ENCODE results near the gene WDR64. TPM values are rescaled to one million over a fixed set of nuclear protein-coding genes. Genes with fewer than 3 reads are reported as not detected.
A peak's percentile ranks its signal among the peaks of the same experiment; 100 is the strongest.

The WDR64 gene
- total RNA-seq, 1 donor from 2014 or later = not detected

DNA sequence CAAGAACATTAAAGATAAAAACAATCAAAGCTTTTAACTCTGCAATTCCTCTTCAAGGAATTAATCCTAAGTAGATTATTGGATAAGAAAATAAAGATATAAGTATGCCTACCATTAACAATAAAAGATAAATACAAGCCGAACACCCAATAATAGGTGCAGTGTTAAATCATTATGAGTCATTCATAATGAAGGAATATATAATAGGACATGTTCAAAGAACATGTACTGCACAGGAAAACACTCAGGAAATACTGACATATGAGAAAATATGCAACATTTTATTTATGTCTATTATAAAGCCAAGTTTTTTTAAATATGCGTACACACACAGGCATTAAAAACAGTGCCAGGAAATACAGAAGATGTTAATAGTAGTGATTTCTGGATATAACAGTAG is 184.9 kb downstream of the WDR64 start:
- no peak for DNase-seq (ENCODE audit: low spot score)

DNA sequence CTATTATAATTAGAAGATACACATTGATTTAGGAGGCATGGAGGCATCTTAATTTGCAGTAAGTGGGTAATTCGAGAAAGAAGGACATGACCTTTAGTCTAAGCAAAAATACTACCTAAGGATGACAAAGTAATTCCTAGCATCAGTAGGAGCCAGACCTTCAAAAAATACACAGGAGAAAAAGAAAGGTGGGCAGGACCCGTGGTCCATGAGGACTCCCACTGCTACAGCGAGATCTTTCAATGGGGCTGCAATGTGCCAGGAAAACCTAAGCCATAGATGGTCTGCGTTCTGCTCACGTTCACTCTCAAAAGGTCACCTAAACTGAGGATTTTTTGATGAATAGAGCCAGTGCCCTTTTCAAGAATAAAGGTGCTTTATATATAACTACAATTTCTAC is 185.3 kb downstream of the WDR64 start:
- no peak for DNase-seq (ENCODE audit: low spot score)

DNA sequence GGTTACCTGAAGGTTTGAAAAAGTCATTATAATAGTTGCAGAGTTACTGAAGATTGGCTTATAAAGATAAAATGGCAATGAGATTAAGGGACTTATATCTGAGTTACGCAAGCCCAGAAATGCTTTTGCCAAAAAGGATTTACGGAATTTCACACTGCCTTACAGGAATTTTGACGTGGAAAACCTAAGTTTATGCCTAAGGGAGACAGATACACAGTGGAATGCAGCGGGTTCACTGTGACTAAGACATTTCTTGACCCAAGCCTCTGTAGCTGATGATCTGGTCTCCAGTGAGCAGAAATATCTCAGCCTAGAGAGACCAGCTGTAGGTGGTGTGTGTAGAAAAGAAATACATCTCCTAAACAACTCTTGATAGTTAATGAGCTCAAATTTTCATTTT is 185.8 kb downstream of the WDR64 start:
- no peak for DNase-seq (ENCODE audit: low spot score)

DNA sequence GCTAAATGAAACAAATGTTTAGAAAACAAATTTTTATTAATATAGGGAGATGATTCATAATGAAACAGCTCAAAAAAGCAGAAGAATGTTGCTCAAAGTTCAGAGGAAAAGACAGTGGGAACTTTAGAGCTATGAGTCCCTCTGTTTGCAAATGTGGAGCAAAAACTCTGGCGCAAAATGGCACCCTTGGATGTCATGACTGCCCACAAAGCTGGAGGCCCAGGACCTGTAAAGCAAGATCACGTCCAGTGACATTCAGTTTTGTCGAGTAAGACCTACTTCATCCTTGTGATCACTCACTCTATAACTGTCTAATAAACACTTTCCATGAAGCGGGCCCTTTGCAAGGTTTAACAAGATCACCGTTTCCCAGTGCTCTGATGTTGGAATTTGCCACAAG is 186.8 kb downstream of the WDR64 start:
- DNase-seq (ENCODE audit: low spot score) = no peak

DNA sequence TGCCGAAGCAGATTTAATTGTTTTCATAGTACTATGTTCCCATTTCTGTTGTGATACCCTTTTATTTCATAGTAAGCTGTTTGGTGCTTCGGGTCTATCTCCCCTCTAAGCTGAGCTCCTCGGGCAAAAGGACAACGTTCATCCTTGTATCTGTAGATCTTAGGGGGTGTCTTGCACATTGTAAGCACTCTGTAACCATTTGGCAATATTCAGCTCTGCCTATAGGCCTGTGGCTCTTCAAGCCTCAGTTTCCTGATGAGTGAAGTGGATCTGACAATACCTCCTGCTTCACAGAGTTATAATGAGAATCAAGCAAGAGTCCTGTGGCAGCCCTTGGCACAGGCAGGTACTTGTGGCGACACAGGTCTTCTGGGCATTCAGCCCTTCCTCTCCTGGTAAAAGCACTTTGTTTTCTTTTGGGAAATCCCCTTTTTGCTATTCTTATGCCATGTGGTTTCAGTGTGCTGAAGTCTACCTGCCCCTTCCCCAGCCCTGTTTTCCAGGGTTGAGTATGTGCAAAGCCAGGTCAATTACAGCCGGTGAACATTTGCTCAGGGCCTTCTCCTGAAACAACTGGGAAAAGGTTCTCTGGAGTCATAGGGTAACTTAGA is 187.4 kb downstream of the WDR64 start:
- no peak for DNase-seq (ENCODE audit: low spot score)

DNA sequence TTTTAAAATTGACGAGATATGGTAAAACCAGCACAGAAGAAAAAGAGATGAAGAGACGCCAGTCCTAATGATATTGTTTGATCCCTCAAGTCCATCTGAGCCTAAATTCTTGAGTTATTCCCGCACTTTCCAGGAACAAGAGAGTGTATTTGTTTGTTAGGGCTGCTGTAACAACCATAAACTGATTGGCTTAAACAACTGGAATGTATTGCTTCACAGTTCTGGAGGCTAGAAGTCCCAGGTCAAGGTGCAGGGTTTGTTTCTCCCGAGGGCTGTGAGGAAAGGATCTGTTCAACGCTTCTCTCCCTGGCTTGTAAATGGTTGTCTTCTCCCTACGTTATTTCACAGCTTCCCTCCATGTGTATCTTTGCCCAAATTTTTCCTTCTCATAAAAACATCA is 188.1 kb downstream of the WDR64 start:
- DNase-seq (ENCODE audit: low spot score) = no peak

DNA sequence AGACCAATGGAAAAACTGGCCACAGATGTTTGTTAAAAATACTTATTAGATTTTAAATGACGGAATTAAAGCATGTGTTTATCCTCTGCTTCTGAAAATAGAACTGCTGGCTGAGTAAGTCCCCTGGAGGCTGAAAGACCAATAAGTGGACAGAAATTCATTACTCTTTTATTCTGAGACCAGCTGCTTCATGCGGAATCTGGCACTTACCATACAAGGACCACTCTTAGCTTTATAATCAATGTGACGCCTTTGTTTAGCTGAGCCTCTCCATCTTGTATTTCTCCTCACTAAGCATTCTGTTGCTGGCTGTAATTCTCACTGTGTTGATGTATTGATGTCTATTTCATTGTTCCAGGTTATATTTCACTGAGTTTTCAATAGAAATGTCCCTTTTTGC is 189.6 kb downstream of the WDR64 start:
- no peak for DNase-seq (ENCODE audit: low spot score)

DNA sequence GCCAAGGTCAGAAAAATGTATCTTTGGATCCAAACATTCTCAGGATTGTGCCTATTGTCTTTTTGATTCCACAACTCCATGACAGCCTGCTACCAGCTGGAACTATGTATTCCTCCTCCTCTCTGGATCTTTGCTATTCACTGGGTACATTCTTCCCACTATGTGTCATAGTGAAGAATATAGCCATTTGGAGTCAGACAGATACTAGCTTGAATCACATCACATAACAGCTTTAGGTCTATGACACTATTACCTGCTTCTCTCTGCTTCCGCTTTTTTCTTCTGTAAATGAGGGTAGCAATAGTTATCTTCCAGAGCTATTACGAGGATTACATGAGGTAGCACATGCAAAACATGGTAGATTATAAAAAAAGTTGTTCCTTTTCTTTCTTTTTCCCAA is 190.5 kb downstream of the WDR64 start:
- DNase-seq (ENCODE audit: low spot score) = no peak

DNA sequence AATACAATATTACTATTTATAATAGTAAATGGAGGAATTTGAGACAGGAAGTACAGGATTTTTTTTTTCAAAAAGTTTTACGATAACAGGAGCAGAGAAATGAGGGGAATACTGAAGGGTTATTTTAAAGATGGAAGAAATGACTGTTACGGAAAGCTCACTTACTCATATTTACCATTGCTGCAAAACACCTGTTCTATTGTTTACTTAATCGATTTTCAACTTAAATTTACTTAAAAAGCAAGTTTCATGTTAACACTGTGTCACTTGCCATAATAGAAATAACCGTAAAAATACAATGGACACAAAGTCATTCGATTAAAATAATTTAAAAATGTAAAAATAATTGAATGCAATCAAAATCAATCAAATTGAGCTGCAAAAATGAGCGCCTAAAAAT is 192.5 kb downstream of the WDR64 start:
- no peak for DNase-seq (ENCODE audit: low spot score)

DNA sequence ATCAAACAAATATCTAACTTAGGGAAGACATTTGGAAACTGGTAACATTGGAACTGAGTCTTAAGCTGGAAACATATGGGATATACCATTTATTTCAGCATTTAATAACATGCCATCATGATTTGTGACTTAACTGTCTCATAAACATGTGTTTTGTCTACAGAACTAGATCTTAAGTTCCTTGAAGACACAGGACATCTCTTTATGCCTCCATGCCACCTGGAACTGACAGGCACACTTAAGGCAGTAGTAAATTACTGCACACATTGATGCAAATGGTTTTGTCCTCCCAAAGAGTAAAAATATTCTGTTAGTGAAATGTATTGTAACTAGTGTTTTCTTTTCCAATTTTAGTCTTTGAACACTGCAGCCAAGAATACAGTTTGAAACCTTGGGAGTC is 194.3 kb downstream of the WDR64 start:
- no peak for DNase-seq (ENCODE audit: low spot score)

DNA sequence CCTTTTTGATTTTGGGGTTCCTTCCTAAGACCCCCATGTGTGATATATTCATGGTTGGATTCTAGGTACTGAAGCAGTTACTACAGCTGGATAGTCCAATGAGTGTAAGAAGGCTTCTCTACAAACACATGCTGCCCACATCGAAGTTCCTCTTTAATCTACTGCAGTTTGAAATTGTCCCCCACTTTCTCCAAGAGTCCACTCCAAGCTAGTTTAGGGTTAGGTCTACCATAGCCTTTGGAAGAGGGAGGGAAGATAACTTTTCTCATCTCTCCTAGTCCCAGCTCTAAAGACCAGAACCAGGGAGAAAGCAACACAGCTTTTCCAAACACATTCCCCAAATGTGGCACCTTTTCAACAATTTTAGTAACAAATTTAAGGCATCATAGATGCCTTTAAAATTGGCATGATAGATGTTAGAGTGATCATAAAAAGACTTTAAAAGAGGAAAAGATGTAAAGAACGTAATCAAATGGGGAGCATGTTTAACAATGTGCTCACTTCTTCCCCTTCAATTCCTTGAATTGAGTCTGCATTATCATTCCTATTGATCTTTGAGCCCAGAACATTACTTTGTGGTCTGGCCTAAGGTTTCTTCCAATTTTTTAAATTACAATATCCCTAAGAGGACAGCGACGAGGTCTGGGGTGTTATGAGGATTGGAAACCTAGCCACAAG is 194.9 kb downstream of the WDR64 start:
- no peak for DNase-seq (ENCODE audit: low spot score)

DNA sequence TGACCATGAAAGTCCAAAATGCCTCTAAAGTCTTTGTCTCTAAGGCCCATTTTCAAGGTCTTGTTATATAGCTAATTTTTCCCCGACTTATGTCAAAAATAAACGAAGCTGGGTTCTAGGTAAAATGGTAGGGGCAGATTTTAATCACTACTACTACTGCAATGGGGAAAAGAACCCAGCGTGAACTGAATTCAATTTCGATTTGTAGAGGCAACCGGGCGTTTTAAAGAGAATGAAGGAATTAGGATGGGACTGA is 195.4 kb downstream of the WDR64 start:
- DNase-seq (ENCODE audit: low spot score) = no peak

DNA sequence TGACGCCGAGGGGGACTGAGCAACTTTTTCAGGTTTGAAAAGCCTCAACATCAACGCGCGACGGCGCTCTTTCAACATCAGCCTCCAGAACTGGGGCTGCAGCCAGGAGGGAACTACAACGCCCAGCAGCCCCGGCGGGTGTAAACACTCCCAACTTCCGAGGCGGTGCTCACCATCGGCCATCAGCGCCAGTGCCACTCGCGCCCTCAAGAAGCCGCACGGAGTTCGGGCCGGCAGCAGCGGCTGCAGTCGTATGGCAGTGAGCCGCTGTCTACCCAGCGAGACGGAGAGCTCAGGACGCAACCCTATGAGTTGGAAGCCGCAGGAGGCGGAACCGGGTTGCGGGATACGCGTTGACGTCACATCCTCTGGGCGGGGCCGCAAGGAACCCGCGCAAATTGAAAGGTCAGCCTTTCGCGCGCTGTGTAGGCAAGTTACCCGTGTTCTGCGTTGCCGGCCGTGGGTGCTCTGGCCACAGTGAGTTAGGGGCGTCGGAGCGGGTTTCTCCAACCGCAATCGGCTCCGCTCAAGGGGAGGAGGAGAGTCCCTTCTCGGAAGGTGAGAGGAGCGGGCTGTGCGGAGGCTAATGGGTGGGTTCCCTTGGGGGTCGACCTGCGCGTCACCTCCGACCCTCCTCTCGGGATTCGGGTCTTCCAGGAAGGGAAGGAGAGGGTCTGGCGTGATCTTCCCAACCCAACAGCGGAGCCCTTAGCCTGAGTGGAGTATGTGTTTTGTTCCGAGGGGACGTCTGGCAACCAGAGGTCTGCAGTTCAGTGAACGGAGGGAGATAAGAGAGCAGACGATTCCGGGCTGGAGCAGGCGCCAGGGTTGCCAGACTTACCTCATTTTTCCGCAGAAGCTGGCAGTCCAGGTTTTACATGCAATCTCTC is 196.0 kb downstream of the WDR64 start, which contains the start of gene EXO1:
Gene EXO1, plus strand, starts transcription at position 409 of the 890 bp plus-strand sequence. CDS start 2,222 bp downstream, outside the sequence.
- peak; percentile 96 for DNase-seq (ENCODE audit: low spot score)

DNA sequence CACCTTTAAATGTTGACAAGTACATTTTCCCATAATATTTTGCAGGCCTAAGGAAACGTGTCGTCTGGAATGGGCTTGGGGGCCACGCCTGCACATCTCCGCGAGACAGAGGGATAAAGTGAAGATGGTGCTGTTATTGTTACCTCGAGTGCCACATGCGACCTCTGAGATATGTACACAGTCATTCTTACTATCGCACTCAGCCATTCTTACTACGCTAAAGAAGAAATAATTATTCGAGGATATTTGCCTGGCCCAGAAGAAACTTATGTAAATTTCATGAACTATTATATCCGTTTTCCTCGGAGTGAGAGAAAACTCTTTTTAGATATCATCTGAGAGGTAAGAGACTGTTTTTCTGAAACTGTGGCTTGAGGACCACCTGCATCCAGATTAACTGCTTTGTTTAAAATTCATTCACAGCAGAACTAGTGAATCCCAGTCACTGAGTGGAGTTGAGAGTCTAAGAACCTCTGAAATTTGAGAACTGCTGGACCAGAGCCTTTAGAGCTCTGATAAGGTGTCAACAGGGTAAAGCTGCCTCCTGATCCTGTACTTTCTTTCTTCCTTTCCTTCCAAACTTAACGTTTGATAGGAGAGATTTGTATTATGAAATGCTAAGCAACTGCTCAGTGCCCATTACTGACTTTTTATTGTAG is 196.7 kb downstream of the WDR64 start:
- DNase-seq (ENCODE audit: low spot score) = no peak

DNA sequence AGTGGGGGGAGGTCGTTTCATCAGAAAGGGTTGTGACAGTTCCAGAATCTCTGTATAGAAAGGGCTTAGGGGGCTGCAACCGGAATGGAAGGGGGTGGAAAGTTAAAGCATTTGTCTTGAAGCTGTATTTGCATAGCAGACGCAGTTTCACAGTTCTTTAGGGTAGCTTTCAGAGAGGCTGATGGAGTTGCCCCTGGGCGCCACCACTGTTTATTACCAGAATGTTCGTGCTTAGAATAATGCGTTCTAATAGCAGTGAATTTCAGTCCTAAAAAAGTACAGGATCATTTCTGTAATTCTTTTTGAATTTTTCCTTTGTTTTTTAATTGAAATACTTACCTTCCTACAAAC is 197.2 kb downstream of the WDR64 start:
- DNase-seq (ENCODE audit: low spot score) = no peak

Other genes starting within 250 kb of the WDR64 start
- 57.2 TPM for gene FH, start 132.5 kb upstream of the WDR64 start, total RNA-seq
- gene KMO, start 119.9 kb upstream of the WDR64 start, total RNA-seq = 3.2 TPM
- 8.0 TPM for gene CHML, start 11.9 kb upstream of the WDR64 start, total RNA-seq
- gene OPN3, start 11.9 kb upstream of the WDR64 start, total RNA-seq = 10.5 TPM
- gene EXO1, start 195.9 kb downstream of the WDR64 start, total RNA-seq = 0.48 TPM